ENCODE measurements around the gene FAM186B. TPM values are rescaled to one million over a fixed set of nuclear protein-coding genes. Genes with fewer than 3 reads are reported as not detected.
A peak's percentile ranks its signal among the peaks of the same experiment; 100 is the strongest.

Gene FAM186B
- total RNA-seq, 6 experiments from 2014 or later, result 0.24 to 1.4 (median 0.71) TPM

DNA sequence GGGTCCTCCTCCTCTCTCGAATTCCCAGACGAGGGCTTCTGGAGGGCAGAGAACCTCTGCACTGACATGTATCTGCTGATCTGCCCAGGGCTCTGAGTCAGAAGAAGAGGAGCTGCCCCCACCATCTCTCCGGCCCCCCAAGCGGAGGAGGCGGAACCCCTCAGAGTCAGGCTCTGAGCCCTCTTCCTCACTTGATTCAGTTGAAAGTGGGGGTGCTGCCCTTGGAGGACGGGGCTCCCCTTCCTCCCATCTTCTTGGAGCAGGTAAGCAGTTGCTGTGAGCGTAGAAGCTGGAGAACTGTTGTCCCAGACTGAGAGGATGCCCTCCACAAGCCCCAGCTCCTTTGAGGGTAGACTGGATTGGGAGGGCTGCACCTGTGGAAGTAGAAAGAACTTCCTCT, 37.7 kb upstream of the FAM186B start:
- no peak for TF ChIP-seq POLR2A (IDR thresholded peaks at IDR 0.05)
- TF ChIP-seq, protein P1, sequence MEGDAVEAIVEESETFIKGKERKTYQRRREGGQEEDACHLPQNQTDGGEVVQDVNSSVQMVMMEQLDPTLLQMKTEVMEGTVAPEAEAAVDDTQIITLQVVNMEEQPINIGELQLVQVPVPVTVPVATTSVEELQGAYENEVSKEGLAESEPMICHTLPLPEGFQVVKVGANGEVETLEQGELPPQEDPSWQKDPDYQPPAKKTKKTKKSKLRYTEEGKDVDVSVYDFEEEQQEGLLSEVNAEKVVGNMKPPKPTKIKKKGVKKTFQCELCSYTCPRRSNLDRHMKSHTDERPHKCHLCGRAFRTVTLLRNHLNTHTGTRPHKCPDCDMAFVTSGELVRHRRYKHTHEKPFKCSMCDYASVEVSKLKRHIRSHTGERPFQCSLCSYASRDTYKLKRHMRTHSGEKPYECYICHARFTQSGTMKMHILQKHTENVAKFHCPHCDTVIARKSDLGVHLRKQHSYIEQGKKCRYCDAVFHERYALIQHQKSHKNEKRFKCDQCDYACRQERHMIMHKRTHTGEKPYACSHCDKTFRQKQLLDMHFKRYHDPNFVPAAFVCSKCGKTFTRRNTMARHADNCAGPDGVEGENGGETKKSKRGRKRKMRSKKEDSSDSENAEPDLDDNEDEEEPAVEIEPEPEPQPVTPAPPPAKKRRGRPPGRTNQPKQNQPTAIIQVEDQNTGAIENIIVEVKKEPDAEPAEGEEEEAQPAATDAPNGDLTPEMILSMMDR (IDR thresholded peaks at IDR 0.05), result no peak
- H3K9me3 ChIP-seq, result no peaks in the 10 kb centered on the region
- ATAC-seq (no peak), DNase-seq (no peak)
- peaks cover 0 to 12% (median 3%) of the 10 kb centered on the region in 4 donors for H3K36me3 ChIP-seq
- H3K27me3 ChIP-seq, result no peaks in the 10 kb centered on the region
- H3K27ac ChIP-seq, result no peak overlapping the region
- peaks cover 0 to 12% (median 6%) of the 10 kb centered on the region in 4 donors for H3K4me1 ChIP-seq
- H3K4me3 ChIP-seq, result no peak overlapping the region
- intact Hi-C loops (cut with DNase I), result loop anchor here (5.0 kb wide), 1 partner anchor 64 kb away; the partner anchor contains the start of gene FMNL3 (in 2 of the 2)
- 80% methylated on average over 1 of the region's 7 CpGs for WGBS (ENCODE audit: insufficient coverage, low coverage, low lambda C conversion rate, missing lambda C conversion rate)

DNA sequence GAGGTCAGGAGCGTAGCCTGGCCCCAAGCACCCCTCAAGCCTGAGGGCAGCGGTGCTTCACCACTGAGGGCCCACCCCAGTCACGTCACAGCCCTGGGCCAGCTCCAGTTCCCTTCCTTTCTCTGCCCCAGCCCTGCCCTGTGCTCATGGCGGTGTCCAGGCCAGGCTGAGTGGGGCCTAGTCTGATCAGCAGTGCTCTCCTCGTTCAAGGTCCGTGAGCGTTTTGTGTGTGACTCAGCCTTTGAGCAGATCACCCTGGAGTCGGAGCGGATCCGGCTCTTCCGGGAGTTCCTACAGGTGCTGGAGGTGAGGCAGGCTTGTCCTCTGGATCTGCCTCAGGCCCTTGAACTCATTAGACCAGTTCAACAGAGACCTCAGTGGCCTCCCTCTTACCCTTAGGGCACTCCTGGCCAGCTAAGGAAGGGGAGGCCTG, 36.9 kb upstream of the FAM186B start:
- no peak for ATAC-seq

DNA sequence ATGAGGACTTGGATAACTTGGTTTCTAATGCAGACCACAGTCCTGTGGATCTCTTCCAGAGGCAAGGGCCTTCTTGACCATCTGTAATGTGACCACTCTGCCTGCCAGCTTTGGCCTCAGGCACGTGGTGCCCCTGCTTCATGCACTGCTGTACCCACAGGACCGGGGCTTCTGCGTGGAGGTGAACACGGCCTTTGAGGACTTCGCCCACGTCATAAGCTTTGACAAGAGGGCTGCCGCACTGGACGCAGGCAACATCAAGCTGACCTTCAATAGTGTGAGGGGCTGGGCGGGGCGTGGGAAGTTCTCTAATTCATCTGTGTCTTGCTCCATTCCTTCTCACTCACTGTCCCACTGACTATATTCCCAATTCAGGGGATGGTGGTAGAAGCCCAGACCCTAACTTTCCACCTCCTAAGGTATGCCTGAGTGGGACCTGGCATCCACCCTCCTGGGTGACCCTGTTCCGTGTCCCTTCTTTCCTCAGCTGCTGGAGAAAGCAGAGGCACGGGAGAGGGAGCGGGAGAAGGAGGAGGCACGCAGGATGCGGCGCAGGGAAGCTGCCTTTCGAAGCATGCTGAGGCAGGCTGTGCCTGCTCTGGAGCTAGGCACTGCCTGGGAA, 36.4 kb upstream of the FAM186B start:
- Histone ChIP-seq H3K4me3 (no peak overlapping the region), H3K27ac (no peak overlapping the region), H3K4me1 (peaks cover 0 to 12% (median 6%) of the 10 kb centered on the region in 4 donors), H3K27me3 (no peaks in the 10 kb centered on the region), H3K36me3 (peaks cover 0 to 12% (median 3%) of the 10 kb centered on the region in 4 donors), H3K9me3 (no peaks in the 10 kb centered on the region)
- WGBS (ENCODE audit: insufficient coverage, low coverage, low lambda C conversion rate, missing lambda C conversion rate), result 91% methylated on average over 16 of the region's 17 CpGs
- intact Hi-C loops (cut with DNase I), result loop anchor here (5.0 kb wide), 1 partner anchor 65 kb away; the partner anchor contains the start of gene FMNL3 (in 2 of the 2)
- ATAC-seq (no peak), DNase-seq (no peak)
- TF ChIP-seq POLR2A (IDR thresholded peaks at IDR 0.05), result no peak
- TF ChIP-seq, protein P1 (IDR thresholded peaks at IDR 0.05), result no peak

More for the DNA sequence above, 36.9 kb upstream of the FAM186B start:
- 100% methylated on average over 1 of the region's 11 CpGs for WGBS (ENCODE audit: insufficient coverage, low coverage, low lambda C conversion rate, missing lambda C conversion rate)
- peaks cover 0 to 12% (median 6%) of the 10 kb centered on the region in 4 donors for H3K4me1 ChIP-seq
- no peak for DNase-seq
- H3K36me3 ChIP-seq, result peaks cover 0 to 12% (median 3%) of the 10 kb centered on the region in 4 donors
- TF ChIP-seq, protein P1 (IDR thresholded peaks at IDR 0.05), result no peak
- TF ChIP-seq POLR2A (IDR thresholded peaks at IDR 0.05), result no peak
- no peaks in the 10 kb centered on the region for H3K9me3 ChIP-seq
- intact Hi-C loops (cut with DNase I), result loop anchor here (5.0 kb wide), 1 partner anchor 65 kb away; the partner anchor contains the start of gene FMNL3 (in 2 of the 2)
- no peak overlapping the region for H3K4me3 ChIP-seq
- no peaks in the 10 kb centered on the region for H3K27me3 ChIP-seq
- no peak overlapping the region for H3K27ac ChIP-seq

DNA sequence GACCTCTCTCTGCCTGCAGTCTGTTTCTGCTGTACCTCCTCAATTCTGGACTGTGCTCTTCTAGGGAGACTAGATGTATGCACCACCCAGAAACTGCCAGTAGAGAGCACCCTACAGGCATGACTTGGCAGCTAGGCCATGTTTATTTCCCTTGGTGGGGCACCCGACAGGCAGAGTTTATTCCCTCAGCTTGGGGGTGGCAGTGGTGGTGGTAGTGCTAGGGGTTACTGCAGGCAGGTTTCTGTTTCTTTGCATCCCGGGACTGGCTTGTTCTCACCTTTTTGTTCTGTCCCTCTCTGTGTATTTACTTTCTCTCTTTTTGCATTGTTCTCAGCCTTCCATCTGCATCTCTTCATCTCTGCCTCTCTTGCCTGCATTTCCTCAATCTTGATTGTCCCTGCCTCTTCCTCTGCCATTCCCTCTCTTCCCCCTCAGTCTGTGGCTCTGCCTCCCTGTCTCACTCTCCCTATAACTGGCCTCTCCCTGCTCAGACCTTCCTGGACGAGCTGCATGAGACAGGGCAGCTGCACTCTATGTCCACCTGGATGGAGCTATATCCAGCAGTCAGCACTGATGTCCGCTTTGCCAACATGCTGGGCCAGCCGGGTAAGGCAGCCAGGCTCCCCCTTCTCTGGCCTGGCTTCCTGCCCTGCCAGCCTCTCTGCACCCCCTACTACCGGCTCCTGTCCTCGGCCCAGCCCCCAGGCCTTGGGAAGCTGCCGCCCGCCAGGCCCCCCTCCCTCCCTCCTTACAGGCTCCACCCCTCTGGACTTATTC, 31.7 kb upstream of the FAM186B start:
- no peak overlapping the region for H3K27ac ChIP-seq
- peak in 1 of 3 donors; percentile 53 for DNase-seq

More for the DNA sequence above, 31.7 kb upstream of the FAM186B start:
- H3K27me3 ChIP-seq, result no peaks in the 10 kb centered on the region
- H3K36me3 ChIP-seq, result no peaks in the 10 kb centered on the region
- 37% methylated on average over 9 of the region's 9 CpGs for WGBS (ENCODE audit: insufficient coverage, low coverage, low lambda C conversion rate, missing lambda C conversion rate)
- TF ChIP-seq POLR2A (IDR thresholded peaks at IDR 0.05), result no peak
- TF ChIP-seq, protein P1 (IDR thresholded peaks at IDR 0.05), result peak; percentile 48 to 61 (median 53)
- intact Hi-C loops (cut with DNase I), result no loop called here
- no peak overlapping the region for H3K4me3 ChIP-seq
- no peaks in the 10 kb centered on the region for H3K4me1 ChIP-seq
- no peaks in the 10 kb centered on the region for H3K9me3 ChIP-seq
- ATAC-seq, result peak; percentile 72 to 89 (median 79)

Data from right lobe of liver (tissue), 6 donors.